Measurements from ENCODE around the gene SMCO3.
"Not testable (repeated sequence)": the region's sequence is repeated elsewhere in the genome, so short reads cannot be mapped to it uniquely, and the experiment has no call there.

Gene SMCO3

GRCh38 chr12:14766020-14766419 lies 48.0 kb downstream of the SMCO3 start:
- DNase-seq; intact Hi-C loops (cut with DNase I): not testable (repeated sequence)

GRCh38 chr12:14765398-14765797 lies 48.6 kb downstream of the SMCO3 start:
- intact Hi-C loops (cut with DNase I): no loop called here
- DNase-seq: no peak

- intact Hi-C loops (cut with DNase I): not testable (repeated sequence)
These were observed 54.2 kb downstream of the SMCO3 start for GRCh38 chr12:14759711-14760280.

GRCh38 chr12:14756334-14757143 lies 57.4 kb downstream of the SMCO3 start:
- peak in 13 of 42 donors; percentile 6 to 54 (median 22) for DNase-seq
- intact Hi-C loops (cut with DNase I): no loop called here

More at GRCh38 chr12:14759711-14760280, 54.2 kb downstream of the SMCO3 start:
- not testable (repeated sequence) for DNase-seq
